ENCODE data around the gene ZNF280D.

GRCh38 chr15:56778761-56779160 lies 45.5 kb upstream of the ZNF280D start:
- TF ChIP-seq POLR2A (IDR thresholded peaks at IDR 0.05; ENCODE audit: low read depth, low read length) (no peak), POLR2AphosphoS5 (IDR thresholded peaks at IDR 0.05; ENCODE audit: low read depth, low read length) (no peak), TAF1 (IDR thresholded peaks at IDR 0.05; ENCODE audit: borderline replicate concordance, low read depth, low read length) (no peak)

All from GM12892 (cell line).